Neural crest cell (in vitro differentiated cells): ENCODE measurements around the gene MTHFSD. TPM values are rescaled to one million over a fixed set of nuclear protein-coding genes. Genes with fewer than 3 reads are reported as not detected.

Experiments
- DNase-seq: peaks from one replicate; pipeline ENCODE4 v3.0.0; 2021; ENCODE audit warnings: low read depth, mixed read lengths, low spot score
- H3K27ac Mint-ChIP-seq: one replicate; pipeline ENCODE4 v1.8.0; 2021; ENCODE audit warnings: mild to moderate bottlenecking, mixed read lengths; ENCODE audit not compliant: unreplicated experiment
- H3K27me3 Mint-ChIP-seq: 2 replicates; pipeline ENCODE4 v1.8.0; 2021; ENCODE audit warnings: low read depth, mild to moderate bottlenecking, mixed read lengths
- H3K36me3 Mint-ChIP-seq: 2 replicates; pipeline ENCODE4 v1.8.0; 2021; ENCODE audit warnings: low read depth, mild to moderate bottlenecking, mixed read lengths
- H3K4me1 Mint-ChIP-seq: 2 replicates; pipeline ENCODE4 v1.8.0; 2021; ENCODE audit warnings: mixed read lengths
- H3K4me3 Mint-ChIP-seq: one replicate; pipeline ENCODE4 v1.8.0; 2021; ENCODE audit warnings: mild to moderate bottlenecking, mixed read lengths
- H3K9me3 Mint-ChIP-seq: 2 replicates; pipeline ENCODE4 v1.8.0; 2021; ENCODE audit warnings: mixed read lengths
- total RNA-seq: library from RNA; stranded (reverse); gene quantifications from 2 replicates; pipeline ENCODE4 v1.2.1, GENCODE V29; 2021
- TF ChIP-seq, protein P1 (sequence below): fragments of 200-600 bp; sonication (generic); conservative IDR thresholded peaks from 2 replicates; pipeline ENCODE4 v1.5.0; 2021; ENCODE audit warnings: antibody characterized with exemption, mild to moderate bottlenecking

MTHFSD gene
- total RNA-seq, 1 donor from 2014 or later = 14.0 TPM

DNA sequence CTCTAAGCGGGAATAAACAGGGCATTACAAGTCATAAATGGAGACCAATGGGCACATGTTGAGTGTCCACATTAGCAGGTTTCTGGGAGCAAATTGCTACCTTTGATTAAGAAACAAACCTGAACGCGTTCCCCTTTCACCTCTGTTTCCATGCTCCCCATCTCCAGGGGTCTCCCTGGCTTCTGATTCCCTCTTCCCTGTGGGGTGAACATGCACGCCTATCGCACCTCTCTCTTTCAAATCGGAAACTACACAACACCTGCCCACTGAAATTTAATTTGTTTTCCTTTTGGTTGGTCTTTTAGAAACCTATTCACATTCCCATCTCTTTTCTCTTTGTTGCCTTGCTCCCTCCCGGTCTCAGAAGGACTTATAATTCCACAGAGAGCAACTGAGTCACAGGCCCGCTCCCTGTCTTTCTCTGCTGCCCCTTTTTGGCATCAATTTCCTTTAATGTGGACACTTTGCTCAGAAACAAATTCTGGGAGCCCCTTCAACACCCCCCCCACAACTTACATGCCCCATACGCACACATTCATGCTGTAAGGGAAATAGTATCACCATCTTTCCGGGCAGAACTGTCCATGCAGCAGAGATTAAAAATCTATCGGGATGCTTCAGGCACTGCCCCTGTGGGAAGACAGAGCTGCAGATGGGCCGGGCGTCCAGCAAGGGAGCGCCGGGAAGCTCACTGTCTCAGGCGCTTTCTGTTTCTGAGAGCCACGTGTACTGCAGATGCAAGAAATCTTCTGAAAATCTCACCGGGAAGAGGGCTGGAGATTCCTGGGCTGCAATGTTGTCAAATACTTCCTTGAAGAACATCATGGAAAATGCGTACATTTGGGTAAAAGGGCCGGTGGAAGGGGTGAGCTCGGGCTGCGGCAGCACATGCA is 51.9 kb downstream of the MTHFSD start:
- H3K27me3 Mint-ChIP-seq = peaks cover 98% of the 10 kb centered on the region
- no peak for DNase-seq
- peaks cover 17% of the 10 kb centered on the region for H3K4me1 Mint-ChIP-seq
- no peak overlapping the region for H3K4me3 Mint-ChIP-seq
- no peaks in the 10 kb centered on the region for H3K36me3 Mint-ChIP-seq
- H3K9me3 Mint-ChIP-seq = no peaks in the 10 kb centered on the region
- TF ChIP-seq, protein P1, sequence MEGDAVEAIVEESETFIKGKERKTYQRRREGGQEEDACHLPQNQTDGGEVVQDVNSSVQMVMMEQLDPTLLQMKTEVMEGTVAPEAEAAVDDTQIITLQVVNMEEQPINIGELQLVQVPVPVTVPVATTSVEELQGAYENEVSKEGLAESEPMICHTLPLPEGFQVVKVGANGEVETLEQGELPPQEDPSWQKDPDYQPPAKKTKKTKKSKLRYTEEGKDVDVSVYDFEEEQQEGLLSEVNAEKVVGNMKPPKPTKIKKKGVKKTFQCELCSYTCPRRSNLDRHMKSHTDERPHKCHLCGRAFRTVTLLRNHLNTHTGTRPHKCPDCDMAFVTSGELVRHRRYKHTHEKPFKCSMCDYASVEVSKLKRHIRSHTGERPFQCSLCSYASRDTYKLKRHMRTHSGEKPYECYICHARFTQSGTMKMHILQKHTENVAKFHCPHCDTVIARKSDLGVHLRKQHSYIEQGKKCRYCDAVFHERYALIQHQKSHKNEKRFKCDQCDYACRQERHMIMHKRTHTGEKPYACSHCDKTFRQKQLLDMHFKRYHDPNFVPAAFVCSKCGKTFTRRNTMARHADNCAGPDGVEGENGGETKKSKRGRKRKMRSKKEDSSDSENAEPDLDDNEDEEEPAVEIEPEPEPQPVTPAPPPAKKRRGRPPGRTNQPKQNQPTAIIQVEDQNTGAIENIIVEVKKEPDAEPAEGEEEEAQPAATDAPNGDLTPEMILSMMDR = no peak
- no peak overlapping the region for H3K27ac Mint-ChIP-seq

DNA sequence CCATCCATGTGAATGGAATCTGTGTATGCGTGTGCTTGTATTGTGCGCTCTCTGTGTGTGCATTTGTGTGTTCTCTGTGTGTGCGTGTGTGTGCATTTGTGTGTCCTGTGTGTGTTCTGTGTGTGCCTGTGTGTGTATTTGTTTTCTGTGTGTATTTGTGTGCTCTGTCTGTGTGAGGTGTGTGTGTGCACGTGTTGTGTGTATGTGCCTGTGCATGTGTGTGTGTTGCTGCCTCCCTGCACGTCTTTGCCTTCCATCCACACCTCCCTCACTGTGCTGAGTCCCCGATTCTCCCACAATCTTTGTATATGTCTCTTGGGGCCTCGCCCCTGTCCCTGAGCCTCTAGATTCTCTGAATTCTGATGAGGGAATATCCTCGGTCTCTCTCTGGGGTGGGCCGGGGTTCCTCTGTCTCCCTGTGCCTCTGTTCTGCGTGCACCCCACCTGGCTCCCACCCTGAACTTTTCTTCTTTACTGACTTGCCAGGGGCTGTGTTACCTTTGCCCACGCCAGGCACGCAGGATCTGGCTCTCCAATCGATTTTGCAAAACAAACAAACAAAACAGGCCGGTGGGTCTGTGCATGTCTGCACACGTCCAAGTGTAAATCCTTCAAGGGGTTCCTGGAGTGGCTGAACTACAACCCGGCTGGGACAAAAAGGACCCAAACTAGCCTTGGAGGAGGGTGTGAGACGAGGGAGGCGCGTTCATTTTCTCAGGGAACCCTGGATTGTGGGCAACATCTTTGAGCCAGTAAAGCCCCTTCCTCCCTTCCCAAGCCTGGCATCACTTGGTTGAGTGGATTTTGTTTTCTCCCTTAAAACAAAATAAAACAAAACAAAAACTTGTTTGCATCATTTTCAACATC is 52.8 kb downstream of the MTHFSD start:
- TF ChIP-seq, protein P1 = no peak
- Mint-ChIP-seq H3K9me3 (no peaks in the 10 kb centered on the region), H3K27me3 (peaks cover 98% of the 10 kb centered on the region), H3K36me3 (no peaks in the 10 kb centered on the region), H3K4me1 (peaks cover 10% of the 10 kb centered on the region), H3K27ac (no peak overlapping the region), H3K4me3 (no peak overlapping the region)
- no peak for DNase-seq

DNA sequence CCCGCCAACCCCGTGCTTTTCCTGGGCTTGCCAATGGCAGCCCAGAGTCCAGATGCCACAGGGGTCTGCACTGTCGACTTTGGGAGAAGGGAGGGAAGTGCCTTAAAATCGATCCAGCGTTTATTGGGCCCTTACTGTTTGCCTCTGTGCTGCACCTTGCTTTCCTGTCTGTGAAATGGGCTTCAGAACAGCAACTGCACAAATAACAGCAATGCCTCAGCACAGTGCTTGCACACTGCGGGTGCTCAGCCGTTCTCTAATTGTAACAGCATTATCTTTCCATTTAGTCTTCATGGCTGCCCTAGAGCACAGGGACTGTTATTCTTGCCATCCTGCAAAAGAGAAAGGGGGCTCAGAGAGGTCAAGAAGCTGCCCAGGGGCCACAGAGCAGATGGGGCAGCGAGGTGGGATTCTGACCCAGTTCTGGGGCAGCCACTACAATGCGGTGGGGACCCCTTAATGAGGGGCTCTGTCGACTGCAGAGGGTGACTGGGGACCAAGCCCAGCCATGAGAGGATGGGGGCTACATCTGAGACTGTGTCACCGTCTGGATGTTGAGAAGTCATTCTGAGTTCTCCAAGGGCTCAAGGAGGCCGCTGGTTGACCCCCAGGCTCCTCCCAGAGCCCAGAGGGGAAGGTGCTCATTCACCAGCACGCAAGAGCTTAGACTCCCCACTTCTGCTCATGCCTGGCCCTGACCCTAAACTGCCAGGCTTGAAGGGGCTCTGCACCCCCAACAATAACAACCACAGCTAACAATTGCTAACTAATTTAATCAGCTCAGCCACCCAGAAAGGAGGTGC is 54.1 kb downstream of the MTHFSD start:
- Mint-ChIP-seq H3K9me3 (no peaks in the 10 kb centered on the region), H3K27ac (no peak overlapping the region), H3K4me1 (peaks cover 10% of the 10 kb centered on the region), H3K4me3 (no peak overlapping the region), H3K27me3 (peaks cover 98% of the 10 kb centered on the region), H3K36me3 (no peaks in the 10 kb centered on the region)
- no peak for DNase-seq
- TF ChIP-seq, protein P1 = no peak

DNA sequence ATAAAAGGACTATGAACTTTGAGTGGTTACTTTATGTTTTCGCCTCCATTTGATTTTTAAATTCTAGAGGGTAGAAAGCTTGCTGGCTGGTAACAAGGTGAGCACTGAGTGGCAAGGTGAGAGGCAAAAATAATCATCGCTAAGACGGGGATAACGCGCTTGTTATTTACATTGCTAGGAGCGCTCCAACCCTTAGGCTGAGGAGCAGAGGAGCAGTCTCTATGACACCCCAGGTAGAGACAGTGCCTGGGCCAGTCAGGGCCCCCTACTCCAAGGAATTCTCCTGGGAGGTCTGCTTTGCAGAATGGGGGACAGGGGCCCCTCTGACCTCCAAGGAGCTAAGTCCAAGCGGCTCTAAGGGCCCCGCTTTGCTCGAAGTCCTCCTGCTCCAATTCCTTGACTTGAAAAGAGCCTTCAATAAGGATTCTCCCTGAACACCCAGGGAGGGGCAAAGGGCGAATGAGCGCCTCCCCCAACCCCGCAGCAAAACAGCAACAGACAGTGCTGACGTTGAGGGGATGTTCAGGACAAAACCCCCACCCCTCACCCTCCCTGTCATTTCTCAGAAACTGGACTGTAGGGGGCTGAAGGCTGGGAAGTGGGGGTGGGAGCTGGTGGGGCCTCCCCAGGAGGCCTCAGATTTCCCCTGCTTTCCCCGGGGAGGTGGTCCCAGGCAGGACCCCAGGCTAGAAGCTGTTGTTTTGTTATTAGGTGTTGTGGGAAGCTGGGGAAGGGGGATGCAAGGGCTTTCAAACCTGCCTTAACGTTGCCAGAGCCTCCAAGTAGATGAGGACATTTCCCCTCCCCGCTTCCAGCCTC is 54.9 kb downstream of the MTHFSD start:
- TF ChIP-seq, protein P1 = no peak
- peaks cover 99% of the 10 kb centered on the region for H3K27me3 Mint-ChIP-seq
- H3K9me3 Mint-ChIP-seq = no peaks in the 10 kb centered on the region
- no peaks in the 10 kb centered on the region for H3K36me3 Mint-ChIP-seq
- H3K27ac Mint-ChIP-seq = no peak overlapping the region
- H3K4me1 Mint-ChIP-seq = peaks cover 7% of the 10 kb centered on the region
- no peak for DNase-seq
- peak overlapping the region; percentile 31 for H3K4me3 Mint-ChIP-seq
